ENCODE results near the gene SNX20.

SNX20 gene

DNA sequence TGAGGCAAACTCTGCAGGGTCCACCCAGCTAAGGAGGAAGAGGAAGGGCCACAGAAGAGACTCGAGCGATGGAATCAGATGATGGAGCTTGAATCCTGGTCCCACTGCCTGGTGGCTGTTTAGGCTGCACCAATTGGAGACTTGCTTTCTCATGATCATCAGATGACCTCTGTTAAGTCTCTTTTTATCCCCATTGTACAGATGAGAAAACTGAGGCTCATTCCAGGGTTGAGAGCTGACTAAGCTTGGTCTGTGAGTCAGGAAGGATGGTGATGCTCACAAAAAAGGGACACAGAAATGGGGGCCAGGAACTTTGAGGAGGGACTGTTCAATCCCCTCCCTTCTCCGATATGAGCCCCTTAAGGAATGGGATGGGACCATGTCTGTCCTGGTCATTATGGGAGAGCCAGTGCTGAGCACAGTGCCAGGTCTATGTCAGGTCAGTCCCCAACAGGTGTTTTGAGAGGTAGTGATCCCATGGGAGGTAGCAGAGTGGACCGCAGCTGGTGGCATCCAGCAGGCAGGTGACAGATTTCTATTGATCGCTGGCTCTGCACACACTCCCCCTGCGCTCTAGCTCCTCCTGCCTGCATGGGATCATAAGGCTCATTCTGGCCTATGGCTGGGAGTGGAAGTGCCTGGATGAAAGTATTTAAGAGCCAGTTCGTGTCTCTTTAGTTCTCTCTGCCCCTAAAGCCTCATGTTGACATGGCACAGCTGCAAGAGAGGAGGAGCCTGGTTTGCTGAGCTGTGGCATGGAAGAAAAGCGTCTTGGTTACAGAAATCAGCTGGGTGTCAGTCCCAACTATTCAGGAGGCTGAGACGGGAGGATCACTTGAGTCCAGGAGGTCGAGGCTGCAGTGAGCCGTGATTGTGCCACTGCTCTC, 27.2 kb downstream of the SNX20 start:
- no peak overlapping the region for H3K4me3 ChIP-seq (ENCODE audit: low read length)
- TF ChIP-seq EZH2phosphoT487 (IDR thresholded peaks at IDR 0.05; ENCODE audit: low read depth) = no peak
- TF ChIP-seq, protein P1, sequence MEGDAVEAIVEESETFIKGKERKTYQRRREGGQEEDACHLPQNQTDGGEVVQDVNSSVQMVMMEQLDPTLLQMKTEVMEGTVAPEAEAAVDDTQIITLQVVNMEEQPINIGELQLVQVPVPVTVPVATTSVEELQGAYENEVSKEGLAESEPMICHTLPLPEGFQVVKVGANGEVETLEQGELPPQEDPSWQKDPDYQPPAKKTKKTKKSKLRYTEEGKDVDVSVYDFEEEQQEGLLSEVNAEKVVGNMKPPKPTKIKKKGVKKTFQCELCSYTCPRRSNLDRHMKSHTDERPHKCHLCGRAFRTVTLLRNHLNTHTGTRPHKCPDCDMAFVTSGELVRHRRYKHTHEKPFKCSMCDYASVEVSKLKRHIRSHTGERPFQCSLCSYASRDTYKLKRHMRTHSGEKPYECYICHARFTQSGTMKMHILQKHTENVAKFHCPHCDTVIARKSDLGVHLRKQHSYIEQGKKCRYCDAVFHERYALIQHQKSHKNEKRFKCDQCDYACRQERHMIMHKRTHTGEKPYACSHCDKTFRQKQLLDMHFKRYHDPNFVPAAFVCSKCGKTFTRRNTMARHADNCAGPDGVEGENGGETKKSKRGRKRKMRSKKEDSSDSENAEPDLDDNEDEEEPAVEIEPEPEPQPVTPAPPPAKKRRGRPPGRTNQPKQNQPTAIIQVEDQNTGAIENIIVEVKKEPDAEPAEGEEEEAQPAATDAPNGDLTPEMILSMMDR (IDR thresholded peaks at IDR 0.05; ENCODE audit: low read depth, low read length) = no peak
- no peaks in the 10 kb centered on the region for H4K20me1 ChIP-seq (ENCODE audit: insufficient read depth, low read length)
- H3K27ac ChIP-seq (ENCODE audit: low read length) = no peak overlapping the region
- no peak overlapping the region for H2AFZ ChIP-seq (ENCODE audit: low read depth, low read length)
- no peaks in the 10 kb centered on the region for H3K9me3 ChIP-seq (ENCODE audit: insufficient read depth, low read length)
- no peaks in the 10 kb centered on the region for H3K79me2 ChIP-seq (ENCODE audit: low read length)
- no peaks in the 10 kb centered on the region for H3K36me3 ChIP-seq (replicated peaks; ENCODE audit: low read depth, low read length)
- H3K4me1 ChIP-seq (ENCODE audit: low read length) = no peaks in the 10 kb centered on the region
- H3K27me3 ChIP-seq (ENCODE audit: low read depth, low read length) = no peaks in the 10 kb centered on the region
- no peak overlapping the region for H3K4me2 ChIP-seq (ENCODE audit: low read length)
- H3K9ac ChIP-seq (ENCODE audit: low read length) = no peak overlapping the region

DNA sequence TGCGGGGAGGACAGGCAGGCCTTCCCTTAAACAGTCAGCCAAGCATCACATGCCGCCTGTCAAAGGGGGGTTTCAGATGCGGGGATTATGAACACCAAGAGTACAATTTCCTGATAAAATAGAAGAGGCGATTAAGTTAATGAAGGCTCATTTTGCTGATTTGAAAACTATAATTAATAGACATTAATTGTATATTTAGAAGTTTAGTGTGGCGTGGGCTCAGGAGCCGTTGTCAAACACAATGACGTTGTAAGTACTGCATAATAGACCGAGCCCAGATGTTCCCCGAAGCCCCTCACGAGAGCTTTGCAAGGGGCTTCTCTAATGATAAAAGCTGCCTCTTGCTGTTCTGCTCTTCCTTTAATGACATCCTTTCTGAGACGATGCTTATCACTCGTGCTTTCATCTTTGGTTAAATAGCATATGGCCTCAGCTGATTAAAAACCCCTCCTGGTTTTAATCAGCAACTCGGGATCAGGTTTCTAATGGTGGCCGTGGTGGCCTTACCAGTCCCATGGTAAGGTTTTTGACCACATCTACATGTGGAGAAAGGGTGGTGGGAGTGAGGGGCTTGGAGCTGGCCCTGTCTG, 28.2 kb downstream of the SNX20 start:
- Histone ChIP-seq H3K9me3 (ENCODE audit: insufficient read depth, low read length) (no peaks in the 10 kb centered on the region), H3K4me1 (ENCODE audit: low read length) (no peaks in the 10 kb centered on the region), H3K36me3 (replicated peaks; ENCODE audit: low read depth, low read length) (no peaks in the 10 kb centered on the region), H3K4me2 (ENCODE audit: low read length) (no peak overlapping the region), H2AFZ (ENCODE audit: low read depth, low read length) (no peak overlapping the region), H3K27me3 (ENCODE audit: low read depth, low read length) (no peaks in the 10 kb centered on the region), H3K4me3 (ENCODE audit: low read length) (no peak overlapping the region), H3K27ac (ENCODE audit: low read length) (no peak overlapping the region), H4K20me1 (ENCODE audit: insufficient read depth, low read length) (no peaks in the 10 kb centered on the region), H3K79me2 (ENCODE audit: low read length) (no peaks in the 10 kb centered on the region), H3K9ac (ENCODE audit: low read length) (no peak overlapping the region)
- TF ChIP-seq EZH2phosphoT487 (IDR thresholded peaks at IDR 0.05; ENCODE audit: low read depth) = no peak
- TF ChIP-seq, protein P1 (IDR thresholded peaks at IDR 0.05; ENCODE audit: low read depth, low read length) = no peak

DNA sequence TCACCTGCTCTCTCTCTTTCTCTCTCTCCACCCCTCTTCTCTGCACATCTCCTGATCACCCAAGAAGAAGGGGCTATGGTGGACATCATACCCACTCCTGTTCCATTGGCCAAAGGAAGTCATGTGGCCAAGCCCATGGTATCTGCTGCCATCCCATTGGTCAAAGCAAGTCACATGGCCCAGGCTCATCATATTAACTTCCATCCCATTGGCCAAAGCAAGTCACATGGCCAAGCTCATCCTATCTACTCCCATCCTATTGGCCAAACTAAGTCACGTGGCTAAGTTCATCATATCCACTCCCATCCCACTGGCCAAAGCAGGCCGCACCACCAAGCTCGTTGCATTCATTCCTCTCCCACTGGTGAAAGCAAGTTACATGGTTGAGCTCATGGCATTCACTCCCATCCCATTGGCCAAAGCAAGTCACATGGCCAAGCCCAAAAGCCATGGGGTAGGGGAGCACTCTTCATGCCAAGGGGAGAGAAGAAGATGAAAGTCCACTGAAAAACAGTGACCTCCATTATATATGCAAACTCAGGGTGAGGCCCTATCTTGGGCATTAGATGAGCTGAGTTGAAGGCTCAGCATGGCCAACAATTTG, 29.2 kb downstream of the SNX20 start:
- no peak overlapping the region for H3K27ac ChIP-seq (ENCODE audit: low read length)
- no peak overlapping the region for H3K4me3 ChIP-seq (ENCODE audit: low read length)
- no peaks in the 10 kb centered on the region for H3K36me3 ChIP-seq (replicated peaks; ENCODE audit: low read depth, low read length)
- no peaks in the 10 kb centered on the region for H3K9me3 ChIP-seq (ENCODE audit: insufficient read depth, low read length)
- no peaks in the 10 kb centered on the region for H3K4me1 ChIP-seq (ENCODE audit: low read length)
- H3K9ac ChIP-seq (ENCODE audit: low read length) = no peak overlapping the region
- H3K79me2 ChIP-seq (ENCODE audit: low read length) = no peaks in the 10 kb centered on the region
- no peaks in the 10 kb centered on the region for H3K27me3 ChIP-seq (ENCODE audit: low read depth, low read length)
- H3K4me2 ChIP-seq (ENCODE audit: low read length) = no peak overlapping the region
- no peaks in the 10 kb centered on the region for H4K20me1 ChIP-seq (ENCODE audit: insufficient read depth, low read length)
- H2AFZ ChIP-seq (ENCODE audit: low read depth, low read length) = no peak overlapping the region
- no peak for TF ChIP-seq EZH2phosphoT487 (IDR thresholded peaks at IDR 0.05; ENCODE audit: low read depth)
- TF ChIP-seq, protein P1 (IDR thresholded peaks at IDR 0.05; ENCODE audit: low read depth, low read length) = no peak

- Histone ChIP-seq H3K9ac (ENCODE audit: low read length) (no peak overlapping the region), H3K36me3 (replicated peaks; ENCODE audit: low read depth, low read length) (no peaks in the 10 kb centered on the region), H3K4me1 (ENCODE audit: low read length) (no peaks in the 10 kb centered on the region), H3K27ac (ENCODE audit: low read length) (no peak overlapping the region), H3K27me3 (ENCODE audit: low read depth, low read length) (no peaks in the 10 kb centered on the region), H2AFZ (ENCODE audit: low read depth, low read length) (no peak overlapping the region), H3K4me3 (ENCODE audit: low read length) (no peak overlapping the region), H3K9me3 (ENCODE audit: insufficient read depth, low read length) (no peaks in the 10 kb centered on the region), H3K4me2 (ENCODE audit: low read length) (no peak overlapping the region), H4K20me1 (ENCODE audit: insufficient read depth, low read length) (no peaks in the 10 kb centered on the region), H3K79me2 (ENCODE audit: low read length) (no peaks in the 10 kb centered on the region)
- TF ChIP-seq EZH2phosphoT487 (IDR thresholded peaks at IDR 0.05; ENCODE audit: low read depth) = no peak
- TF ChIP-seq, protein P1 (IDR thresholded peaks at IDR 0.05; ENCODE audit: low read depth, low read length) = no peak
Measured at GRCh38 chr16:50646345-50646744, 34.8 kb downstream of the SNX20 start.

Data from OCI-LY3 (cell line).